ENCODE results near the gene IGFBP5.

Gene IGFBP5

DNA sequence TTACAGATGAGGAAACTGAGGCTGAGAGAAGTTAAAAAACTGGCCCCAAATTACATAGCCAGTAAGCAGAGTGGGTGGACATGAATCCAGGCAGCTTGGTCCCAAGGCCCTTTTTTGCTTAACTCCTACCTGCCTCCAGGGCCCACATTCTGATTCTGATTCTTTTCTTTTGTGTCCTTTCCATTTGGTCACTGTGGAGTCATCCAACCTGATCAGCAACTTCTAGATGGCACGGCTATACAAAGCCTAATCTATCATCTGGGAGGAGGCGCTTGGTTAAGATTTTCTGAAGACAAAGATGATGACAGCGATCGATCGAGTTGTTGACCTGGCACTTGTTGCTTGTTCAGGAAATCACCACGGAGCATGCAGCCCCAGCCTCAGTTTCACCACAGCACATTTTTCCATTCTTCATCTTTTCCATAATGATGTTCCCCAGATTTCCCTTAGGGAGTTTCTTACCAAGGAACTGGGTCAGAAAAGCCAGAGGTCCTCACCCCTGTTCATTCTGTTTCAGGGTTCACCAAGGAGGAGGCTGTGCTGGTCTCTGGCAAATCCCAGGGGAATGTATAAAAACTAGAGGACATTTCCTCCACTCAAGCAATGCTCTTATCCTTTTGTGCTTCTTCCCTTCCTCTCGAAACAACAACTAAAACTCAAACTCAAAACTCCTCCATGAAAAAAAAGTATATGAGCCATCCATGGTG is 69.0 kb downstream of the IGFBP5 start:
- TF ChIP-seq, protein P1, sequence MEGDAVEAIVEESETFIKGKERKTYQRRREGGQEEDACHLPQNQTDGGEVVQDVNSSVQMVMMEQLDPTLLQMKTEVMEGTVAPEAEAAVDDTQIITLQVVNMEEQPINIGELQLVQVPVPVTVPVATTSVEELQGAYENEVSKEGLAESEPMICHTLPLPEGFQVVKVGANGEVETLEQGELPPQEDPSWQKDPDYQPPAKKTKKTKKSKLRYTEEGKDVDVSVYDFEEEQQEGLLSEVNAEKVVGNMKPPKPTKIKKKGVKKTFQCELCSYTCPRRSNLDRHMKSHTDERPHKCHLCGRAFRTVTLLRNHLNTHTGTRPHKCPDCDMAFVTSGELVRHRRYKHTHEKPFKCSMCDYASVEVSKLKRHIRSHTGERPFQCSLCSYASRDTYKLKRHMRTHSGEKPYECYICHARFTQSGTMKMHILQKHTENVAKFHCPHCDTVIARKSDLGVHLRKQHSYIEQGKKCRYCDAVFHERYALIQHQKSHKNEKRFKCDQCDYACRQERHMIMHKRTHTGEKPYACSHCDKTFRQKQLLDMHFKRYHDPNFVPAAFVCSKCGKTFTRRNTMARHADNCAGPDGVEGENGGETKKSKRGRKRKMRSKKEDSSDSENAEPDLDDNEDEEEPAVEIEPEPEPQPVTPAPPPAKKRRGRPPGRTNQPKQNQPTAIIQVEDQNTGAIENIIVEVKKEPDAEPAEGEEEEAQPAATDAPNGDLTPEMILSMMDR (IDR thresholded peaks at IDR 0.05; ENCODE audit: insufficient read depth, low read depth, low read length, missing control alignments): no peak
- no peak for DNase-seq (ENCODE audit: low read depth)
- H3K4me3 ChIP-seq (ENCODE audit: low read depth, low read length): no peak overlapping the region

DNA sequence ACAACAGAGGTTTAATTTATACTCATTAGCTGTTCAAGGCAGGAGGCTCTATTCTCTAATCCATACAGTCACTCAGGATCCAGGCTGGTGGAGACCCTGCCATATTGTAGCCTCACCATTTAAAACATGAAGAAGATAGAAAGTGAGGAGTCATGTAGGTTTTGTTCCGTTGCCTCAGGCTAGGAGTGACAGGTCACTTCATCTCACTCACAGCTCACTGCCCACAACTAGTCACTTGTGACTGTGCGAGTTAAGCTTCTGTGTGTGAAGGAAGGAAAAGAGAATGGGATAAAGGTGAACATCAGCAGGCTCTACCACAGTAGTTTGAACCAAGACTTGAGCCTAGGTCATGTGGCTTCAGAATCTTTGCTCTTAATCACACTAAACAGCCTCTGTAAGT is 71.1 kb downstream of the IGFBP5 start:
- no peak for DNase-seq (ENCODE audit: low read depth)
- H3K4me3 ChIP-seq (ENCODE audit: low read depth, low read length): no peak overlapping the region
- TF ChIP-seq, protein P1 (IDR thresholded peaks at IDR 0.05; ENCODE audit: insufficient read depth, low read depth, low read length, missing control alignments): no peak

DNA sequence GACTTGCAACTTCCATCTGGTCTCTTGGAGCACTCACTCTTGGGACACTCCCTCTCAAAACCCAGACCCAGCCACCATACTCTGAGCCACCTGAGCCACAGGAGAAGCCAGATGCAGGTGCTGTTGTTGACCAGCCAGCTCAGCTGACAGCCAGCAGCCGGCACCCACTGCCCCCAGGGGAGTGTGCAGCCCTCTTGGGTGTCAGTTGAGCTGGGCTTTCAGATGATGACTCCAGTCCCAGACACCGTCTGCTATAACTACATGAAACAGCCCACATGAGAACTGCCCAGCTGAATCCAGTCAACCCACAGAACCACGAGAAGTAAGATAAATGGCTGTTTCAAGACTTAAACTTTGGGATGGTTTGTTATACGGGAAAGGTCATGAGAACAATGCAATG is 72.8 kb downstream of the IGFBP5 start:
- no peak for DNase-seq (ENCODE audit: low read depth)
- H3K4me3 ChIP-seq (ENCODE audit: low read depth, low read length): no peak overlapping the region
- TF ChIP-seq, protein P1 (IDR thresholded peaks at IDR 0.05; ENCODE audit: insufficient read depth, low read depth, low read length, missing control alignments): no peak
